ENCODE results near the gene BAIAP2. TPM values are rescaled to one million over a fixed set of nuclear protein-coding genes. Genes with fewer than 3 reads are reported as not detected.

Gene BAIAP2
- total and polyA plus RNA-seq, 4 experiments from 2014 or later: 2.1 to 7.2 (median 5.5) TPM

DNA sequence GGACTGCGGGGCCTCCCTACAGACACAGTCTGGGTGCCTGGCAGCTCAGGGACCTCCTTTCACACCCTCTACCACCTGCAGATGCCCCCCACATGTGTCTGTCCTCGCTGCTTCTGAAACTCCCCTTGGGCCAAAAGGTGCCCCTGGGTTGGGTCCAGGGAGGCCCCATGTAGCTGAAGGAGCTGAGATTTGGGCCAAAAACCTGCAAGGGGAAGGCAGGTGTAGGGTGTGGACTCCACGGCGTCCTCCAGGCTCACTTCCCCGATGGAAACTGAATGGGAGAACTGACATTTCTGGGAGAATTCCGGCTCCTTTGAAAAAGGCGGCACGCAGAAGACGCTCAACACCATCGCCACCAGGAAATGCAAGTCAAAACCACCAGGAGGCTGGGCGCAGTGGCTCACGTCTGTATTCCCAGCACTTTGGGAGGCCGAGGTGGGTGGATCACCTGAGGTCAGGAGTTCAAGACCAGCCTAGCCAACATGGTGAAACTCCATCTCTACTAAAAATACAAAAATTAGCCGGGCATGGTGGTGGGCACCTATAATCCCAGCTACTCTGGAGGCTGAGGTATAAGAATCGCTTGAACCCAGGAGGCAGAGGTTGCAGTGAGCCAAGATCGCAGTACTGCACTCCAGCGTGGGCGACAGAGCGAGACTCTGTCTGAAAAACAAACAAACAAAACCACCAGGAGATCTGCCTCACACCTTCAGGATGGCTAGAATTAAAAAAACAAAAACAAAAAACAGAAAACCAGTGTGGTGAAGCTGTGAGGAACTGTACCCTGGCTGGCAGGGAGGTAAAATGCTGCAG lies 13.2 kb upstream of the BAIAP2 start:
- no peaks in the 10 kb centered on the region for H3K9me3 ChIP-seq (ENCODE audit: control insufficient read depth in 1 of 2, low read length in 2 of 2)
- Mint-ChIP-seq H3K27me3 (peaks cover 1 to 9% of the 10 kb centered on the region in 2 donors), H3K9me3 (peaks cover 0 to 3% (median 0%) of the 10 kb centered on the region in 8 donors), H3K27ac (peak overlapping the region in 1 of 7 donors; percentile 77), H3K4me1 (peaks cover 20 to 47% (median 33%) of the 10 kb centered on the region in 4 donors), H3K4me3 (peak overlapping the region in 1 of 8 donors; percentile 17), H3K36me3 (peaks cover 0 to 2% of the 10 kb centered on the region in 2 donors)
- H3K36me3 ChIP-seq (ENCODE audit: insufficient read depth, low read length): no peaks in the 10 kb centered on the region
- POLR2A ChIA-PET (ENCODE audit: partially characterized antibody): interaction anchor here (0.9 to 1.6 kb wide), 3 partner anchors 73 to 531 kb away, joined by 3 to 8 read pairs (median 3); partner anchors contain the start of gene FAAP100
- no peaks in the 10 kb centered on the region for H3K27me3 ChIP-seq (ENCODE audit: insufficient read depth, low read length)
- H3K4me1 ChIP-seq (ENCODE audit: insufficient read depth, low read length): peaks cover 38% of the 10 kb centered on the region
- DNase-seq: no peak
- CTCF ChIA-PET (ENCODE audit: partially characterized antibody): interaction anchor here (1.4 to 2.8 kb wide), 2 partner anchors 11 to 29 kb away, joined by 3 to 26 read pairs; no protein-coding TSS in a partner anchor
- H3K4me3 ChIP-seq (ENCODE audit: low read length in 2 of 2): no peak overlapping the region
- intact Hi-C loops (cut with micrococcal nuclease): no loop called here
- no peak overlapping the region for H3K27ac ChIP-seq (ENCODE audit: low read depth, low read length)

GRCh38 chr17:81022344-81022676 lies 12.6 kb upstream of the BAIAP2 start:
- DNase-seq: no peak
- Mint-ChIP-seq H3K9me3 (no peaks in the 10 kb centered on the region), H3K27ac (peak overlapping the region in 1 of 7 donors; percentile 77), H3K4me3 (peak overlapping the region in 1 of 8 donors; percentile 17), H3K36me3 (peaks cover 0 to 2% of the 10 kb centered on the region in 2 donors), H3K27me3 (peaks cover 4 to 11% of the 10 kb centered on the region in 2 donors), H3K4me1 (peaks cover 17 to 42% (median 30%) of the 10 kb centered on the region in 4 donors)
- Histone ChIP-seq H3K36me3 (ENCODE audit: insufficient read depth, low read length) (no peaks in the 10 kb centered on the region), H3K4me3 (ENCODE audit: low read length in 2 of 2) (no peak overlapping the region), H3K27ac (ENCODE audit: low read depth, low read length) (no peak overlapping the region), H3K9me3 (ENCODE audit: control insufficient read depth in 1 of 2, low read length in 2 of 2) (no peaks in the 10 kb centered on the region), H3K4me1 (ENCODE audit: insufficient read depth, low read length) (peaks cover 33% of the 10 kb centered on the region), H3K27me3 (ENCODE audit: insufficient read depth, low read length) (no peaks in the 10 kb centered on the region)
- CTCF ChIA-PET (ENCODE audit: partially characterized antibody): interaction anchor here (1.4 to 4.1 kb wide), 4 partner anchors 10 to 80 kb away, joined by 3 to 28 read pairs (median 20); no protein-coding TSS in a partner anchor
- POLR2A ChIA-PET (ENCODE audit: partially characterized antibody): no interaction called here
- intact Hi-C loops (cut with micrococcal nuclease): no loop called here

GRCh38 chr17:81025065-81025740 lies 9.7 kb upstream of the BAIAP2 start:
- POLR2A ChIA-PET (ENCODE audit: partially characterized antibody): interaction anchor here (1.2 kb wide), 1 partner anchor 8 kb away, joined by 5 read pairs; no protein-coding TSS in a partner anchor
- H3K4me1 ChIP-seq (ENCODE audit: insufficient read depth, low read length): peaks cover 8% of the 10 kb centered on the region
- intact Hi-C loops (cut with micrococcal nuclease): no loop called here

DNA sequence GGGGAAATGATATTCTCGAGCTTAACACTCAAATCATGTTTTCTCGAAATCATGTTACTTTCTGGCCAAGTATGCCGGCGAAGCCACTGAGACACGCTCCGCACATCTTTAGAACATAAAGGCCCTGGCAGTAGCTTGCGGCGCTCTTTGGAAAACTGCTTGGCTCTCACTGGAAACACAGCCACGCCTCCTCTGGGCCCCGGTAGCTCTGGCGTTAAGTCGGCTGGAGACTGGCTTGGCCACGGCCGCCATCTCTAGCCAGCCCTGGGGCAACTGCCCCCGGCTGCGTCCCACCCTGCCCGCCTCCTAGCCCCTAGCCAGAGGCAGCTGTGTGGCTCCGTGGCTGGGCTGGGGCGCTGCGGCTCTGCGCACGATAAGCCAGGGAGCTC lies 9.2 kb upstream of the BAIAP2 start:
- Histone ChIP-seq H3K36me3 (ENCODE audit: insufficient read depth, low read length) (no peaks in the 10 kb centered on the region), H3K4me3 (ENCODE audit: low read length in 2 of 2) (no peak overlapping the region), H3K9me3 (ENCODE audit: control insufficient read depth in 1 of 2, low read length in 2 of 2) (no peaks in the 10 kb centered on the region), H3K4me1 (ENCODE audit: insufficient read depth, low read length) (peaks cover 8% of the 10 kb centered on the region), H3K27ac (ENCODE audit: low read depth, low read length) (no peak overlapping the region), H3K27me3 (ENCODE audit: insufficient read depth, low read length) (no peaks in the 10 kb centered on the region)
- H3K4me3 Mint-ChIP-seq: no peak overlapping the region
- no peaks in the 10 kb centered on the region for H3K9me3 Mint-ChIP-seq
- intact Hi-C loops (cut with micrococcal nuclease): no loop called here
- H3K27me3 Mint-ChIP-seq: peaks cover 7 to 14% of the 10 kb centered on the region in 2 donors
- DNase-seq: no peak
- peaks cover 6 to 11% (median 8%) of the 10 kb centered on the region in 4 donors for H3K4me1 Mint-ChIP-seq
- peaks cover 0 to 2% of the 10 kb centered on the region in 2 donors for H3K36me3 Mint-ChIP-seq
- ChIA-PET POLR2A (ENCODE audit: partially characterized antibody) (interaction anchor here (1.2 kb wide), 1 partner anchor 8 kb away, joined by 5 read pairs; no protein-coding TSS in a partner anchor), CTCF (ENCODE audit: partially characterized antibody) (interaction anchor here (1.0 to 4.1 kb wide), 7 partner anchors 8 to 89 kb away, joined by 3 to 15 read pairs (median 3); no protein-coding TSS in a partner anchor)
- H3K27ac Mint-ChIP-seq: no peak overlapping the region

More at GRCh38 chr17:81025065-81025740, 9.7 kb upstream of the BAIAP2 start:
- Mint-ChIP-seq H3K36me3 (peaks cover 0 to 2% of the 10 kb centered on the region in 2 donors), H3K4me1 (peaks cover 6 to 13% (median 9%) of the 10 kb centered on the region in 4 donors), H3K27me3 (peaks cover 7 to 11% of the 10 kb centered on the region in 2 donors), H3K9me3 (no peaks in the 10 kb centered on the region), H3K4me3 (peak overlapping the region in 1 of 8 donors; percentile 57), H3K27ac (no peak overlapping the region)
- no peak for DNase-seq
- Histone ChIP-seq H3K4me3 (ENCODE audit: low read length in 2 of 2) (no peak overlapping the region), H3K27ac (ENCODE audit: low read depth, low read length) (no peak overlapping the region), H3K27me3 (ENCODE audit: insufficient read depth, low read length) (no peaks in the 10 kb centered on the region), H3K9me3 (ENCODE audit: control insufficient read depth in 1 of 2, low read length in 2 of 2) (no peaks in the 10 kb centered on the region), H3K36me3 (ENCODE audit: insufficient read depth, low read length) (no peaks in the 10 kb centered on the region)
- CTCF ChIA-PET (ENCODE audit: partially characterized antibody): interaction anchor here (1.0 to 4.1 kb wide), 7 partner anchors 9 to 90 kb away, joined by 3 to 15 read pairs (median 3); no protein-coding TSS in a partner anchor

- DNase-seq: no peak
- H3K36me3 ChIP-seq (ENCODE audit: insufficient read depth, low read length): no peaks in the 10 kb centered on the region
- H3K4me3 ChIP-seq (ENCODE audit: low read length in 2 of 2): no peak overlapping the region
- H3K4me1 ChIP-seq (ENCODE audit: insufficient read depth, low read length): peaks cover 8% of the 10 kb centered on the region
- Mint-ChIP-seq H3K36me3 (peaks cover 0 to 2% of the 10 kb centered on the region in 2 donors), H3K27ac (no peak overlapping the region), H3K4me1 (peaks cover 6 to 11% (median 8%) of the 10 kb centered on the region in 4 donors), H3K27me3 (peaks cover 7 to 14% of the 10 kb centered on the region in 2 donors), H3K4me3 (no peak overlapping the region), H3K9me3 (no peaks in the 10 kb centered on the region)
- POLR2A ChIA-PET (ENCODE audit: partially characterized antibody): interaction anchor here (1.2 kb wide), 1 partner anchor 9 kb away, joined by 5 read pairs; no protein-coding TSS in a partner anchor
- CTCF ChIA-PET (ENCODE audit: partially characterized antibody): interaction anchor here (1.0 to 4.1 kb wide), 5 partner anchors 9 to 76 kb away, joined by 3 to 15 read pairs (median 3); no protein-coding TSS in a partner anchor
- no peak overlapping the region for H3K27ac ChIP-seq (ENCODE audit: low read depth, low read length)
- H3K9me3 ChIP-seq (ENCODE audit: control insufficient read depth in 1 of 2, low read length in 2 of 2): no peaks in the 10 kb centered on the region
- intact Hi-C loops (cut with micrococcal nuclease): no loop called here
- no peaks in the 10 kb centered on the region for H3K27me3 ChIP-seq (ENCODE audit: insufficient read depth, low read length)
Observed at GRCh38 chr17:81026266-81027036, 8.5 kb upstream of the BAIAP2 start.

DNA sequence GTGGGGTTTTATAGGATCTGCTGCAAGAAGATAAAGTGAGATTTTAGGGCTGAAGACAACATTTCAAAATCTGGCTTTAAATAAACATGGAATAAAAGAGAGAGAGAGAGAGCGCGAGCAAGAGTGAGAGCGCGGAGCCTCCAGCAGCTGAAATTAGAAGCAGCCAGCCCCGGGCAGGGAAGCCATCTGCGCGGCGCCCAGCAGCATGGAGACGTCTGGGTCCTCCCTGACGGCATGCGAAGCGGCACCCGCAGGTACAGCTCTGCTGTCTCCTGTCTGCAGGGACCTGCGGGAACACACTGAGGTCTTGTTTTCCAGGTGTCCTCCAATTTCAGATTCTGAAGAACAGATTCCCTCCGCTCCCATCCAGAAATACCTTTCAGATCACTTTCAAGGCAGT lies 7.9 kb upstream of the BAIAP2 start:
- CTCF ChIA-PET (ENCODE audit: partially characterized antibody): no interaction called here
- no peaks in the 10 kb centered on the region for H3K36me3 ChIP-seq (ENCODE audit: insufficient read depth, low read length)
- intact Hi-C loops (cut with micrococcal nuclease): no loop called here
- Mint-ChIP-seq H3K4me3 (no peak overlapping the region), H3K4me1 (peaks cover 6 to 11% (median 8%) of the 10 kb centered on the region in 4 donors), H3K27ac (no peak overlapping the region), H3K36me3 (peaks cover 0 to 2% of the 10 kb centered on the region in 2 donors), H3K27me3 (peaks cover 7 to 14% of the 10 kb centered on the region in 2 donors), H3K9me3 (no peaks in the 10 kb centered on the region)
- POLR2A ChIA-PET (ENCODE audit: partially characterized antibody): no interaction called here
- H3K4me1 ChIP-seq (ENCODE audit: insufficient read depth, low read length): peaks cover 8% of the 10 kb centered on the region
- DNase-seq: no peak
- no peak overlapping the region for H3K27ac ChIP-seq (ENCODE audit: low read depth, low read length)
- no peak overlapping the region for H3K4me3 ChIP-seq (ENCODE audit: low read length in 2 of 2)
- H3K9me3 ChIP-seq (ENCODE audit: control insufficient read depth in 1 of 2, low read length in 2 of 2): no peaks in the 10 kb centered on the region
- H3K27me3 ChIP-seq (ENCODE audit: insufficient read depth, low read length): no peaks in the 10 kb centered on the region

All from CD4-positive, alpha-beta memory T cell (primary cell).